ENCODE data around the gene MC1R. TPM values are rescaled to one million over a fixed set of nuclear protein-coding genes. Genes with fewer than 3 reads are reported as not detected.
"Not testable (repeated sequence)": the region's sequence is repeated elsewhere in the genome, so short reads cannot be mapped to it uniquely, and the experiment has no call there.

MC1R gene
- total RNA-seq, 2 experiments from 2014 or later: 8.3 to 22.3 TPM

- H2AFZ ChIP-seq (ENCODE audit: low read length): no peak overlapping the region
- POLR2A ChIA-PET: no interaction called here
- H3K36me3 ChIP-seq (ENCODE audit: insufficient read depth, low read length): peaks cover 95% of the 10 kb centered on the region
- H3K27ac ChIP-seq (ENCODE audit: low read depth, low read length, poor library complexity, severe bottlenecking): no peak overlapping the region
- H3K4me1 ChIP-seq (ENCODE audit: insufficient read depth, low read length, poor library complexity, severe bottlenecking): no peaks in the 10 kb centered on the region
- DNase-seq (ENCODE audit: low spot score): no peak
- peaks cover 1% of the 10 kb centered on the region; the same call in 1 of the 2 replicates for H3K79me2 ChIP-seq (ENCODE audit: insufficient read depth, low read depth, low read length)
- H3K4me2 ChIP-seq (ENCODE audit: low read length): no peak overlapping the region
- peaks cover 1% of the 10 kb centered on the region; the same call in 1 of the 2 replicates for H4K20me1 ChIP-seq (ENCODE audit: insufficient read depth, low read length)
- no peaks in the 10 kb centered on the region for H3K9me3 ChIP-seq (ENCODE audit: low read length)
- intact Hi-C loops (cut with micrococcal nuclease; ENCODE audit: unreplicated experiment): no loop called here
- H3K9me2 ChIP-seq (ENCODE audit: insufficient read depth, low read length): no peaks in the 10 kb centered on the region
- no TSS peak for BruUV-seq (replicated peaks)
- TF ChIP-seq, protein P1, sequence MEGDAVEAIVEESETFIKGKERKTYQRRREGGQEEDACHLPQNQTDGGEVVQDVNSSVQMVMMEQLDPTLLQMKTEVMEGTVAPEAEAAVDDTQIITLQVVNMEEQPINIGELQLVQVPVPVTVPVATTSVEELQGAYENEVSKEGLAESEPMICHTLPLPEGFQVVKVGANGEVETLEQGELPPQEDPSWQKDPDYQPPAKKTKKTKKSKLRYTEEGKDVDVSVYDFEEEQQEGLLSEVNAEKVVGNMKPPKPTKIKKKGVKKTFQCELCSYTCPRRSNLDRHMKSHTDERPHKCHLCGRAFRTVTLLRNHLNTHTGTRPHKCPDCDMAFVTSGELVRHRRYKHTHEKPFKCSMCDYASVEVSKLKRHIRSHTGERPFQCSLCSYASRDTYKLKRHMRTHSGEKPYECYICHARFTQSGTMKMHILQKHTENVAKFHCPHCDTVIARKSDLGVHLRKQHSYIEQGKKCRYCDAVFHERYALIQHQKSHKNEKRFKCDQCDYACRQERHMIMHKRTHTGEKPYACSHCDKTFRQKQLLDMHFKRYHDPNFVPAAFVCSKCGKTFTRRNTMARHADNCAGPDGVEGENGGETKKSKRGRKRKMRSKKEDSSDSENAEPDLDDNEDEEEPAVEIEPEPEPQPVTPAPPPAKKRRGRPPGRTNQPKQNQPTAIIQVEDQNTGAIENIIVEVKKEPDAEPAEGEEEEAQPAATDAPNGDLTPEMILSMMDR (conservative IDR thresholded peaks at IDR 0.05; ENCODE audit: low read length): no peak
- TF ChIP-seq EZH2phosphoT487 (IDR thresholded peaks at IDR 0.05; ENCODE audit: borderline replicate concordance, low read depth, low read length): no peak
- no peak overlapping the region for H3K4me3 ChIP-seq (ENCODE audit: low read depth, low read length, poor library complexity, severe bottlenecking)
- CTCF ChIA-PET (ENCODE audit: unreplicated experiment): no interaction called here
Observed at GRCh38 chr16:89964201-89964600, 45.5 kb downstream of the MC1R start.

- ChIA-PET CTCF (ENCODE audit: unreplicated experiment) (no interaction called here), POLR2A (no interaction called here)
- intact Hi-C loops (cut with micrococcal nuclease; ENCODE audit: unreplicated experiment): no loop called here
- TF ChIP-seq, protein P1 (conservative IDR thresholded peaks at IDR 0.05; ENCODE audit: low read length): no peak
- TF ChIP-seq EZH2phosphoT487 (IDR thresholded peaks at IDR 0.05; ENCODE audit: borderline replicate concordance, low read depth, low read length): no peak
- Histone ChIP-seq H3K79me2 (ENCODE audit: insufficient read depth, low read depth, low read length) (no peaks in the 10 kb centered on the region), H3K27ac (ENCODE audit: low read depth, low read length, poor library complexity, severe bottlenecking) (no peak overlapping the region), H3K9me3 (ENCODE audit: low read length) (no peaks in the 10 kb centered on the region), H3K4me3 (ENCODE audit: low read depth, low read length, poor library complexity, severe bottlenecking) (no peak overlapping the region), H2AFZ (ENCODE audit: low read length) (no peak overlapping the region), H3K9me2 (ENCODE audit: insufficient read depth, low read length) (no peaks in the 10 kb centered on the region), H3K4me1 (ENCODE audit: insufficient read depth, low read length, poor library complexity, severe bottlenecking) (peaks cover 14% of the 10 kb centered on the region), H3K4me2 (ENCODE audit: low read length) (no peak overlapping the region), H3K36me3 (ENCODE audit: insufficient read depth, low read length) (peaks cover 84% of the 10 kb centered on the region), H4K20me1 (ENCODE audit: insufficient read depth, low read length) (no peaks in the 10 kb centered on the region)
- no TSS peak for BruUV-seq (replicated peaks)
- DNase-seq (ENCODE audit: low spot score): no peak
Observed at GRCh38 chr16:89965447-89966225, 47.0 kb downstream of the MC1R start.

GRCh38 chr16:89966756-89967155 lies 48.1 kb downstream of the MC1R start:
- Histone ChIP-seq H2AFZ (ENCODE audit: low read length) (no peak overlapping the region), H3K36me3 (ENCODE audit: insufficient read depth, low read length) (peaks cover 72% of the 10 kb centered on the region), H3K4me3 (ENCODE audit: low read depth, low read length, poor library complexity, severe bottlenecking) (no peak overlapping the region), H3K4me1 (ENCODE audit: insufficient read depth, low read length, poor library complexity, severe bottlenecking) (peaks cover 24% of the 10 kb centered on the region), H3K9me3 (ENCODE audit: low read length) (no peaks in the 10 kb centered on the region), H3K9me2 (ENCODE audit: insufficient read depth, low read length) (no peaks in the 10 kb centered on the region), H4K20me1 (ENCODE audit: insufficient read depth, low read length) (no peaks in the 10 kb centered on the region), H3K4me2 (ENCODE audit: low read length) (no peak overlapping the region), H3K79me2 (ENCODE audit: insufficient read depth, low read depth, low read length) (peaks cover 3% of the 10 kb centered on the region; the same call in 1 of the 2 replicates), H3K27ac (ENCODE audit: low read depth, low read length, poor library complexity, severe bottlenecking) (no peak overlapping the region)
- no TSS peak for BruUV-seq (replicated peaks)
- ChIA-PET CTCF (ENCODE audit: unreplicated experiment) (no interaction called here), POLR2A (no interaction called here)
- no peak for DNase-seq (ENCODE audit: low spot score)
- intact Hi-C loops (cut with micrococcal nuclease; ENCODE audit: unreplicated experiment): no loop called here
- TF ChIP-seq EZH2phosphoT487 (IDR thresholded peaks at IDR 0.05; ENCODE audit: borderline replicate concordance, low read depth, low read length): no peak
- TF ChIP-seq, protein P1 (conservative IDR thresholded peaks at IDR 0.05; ENCODE audit: low read length): no peak

DNA sequence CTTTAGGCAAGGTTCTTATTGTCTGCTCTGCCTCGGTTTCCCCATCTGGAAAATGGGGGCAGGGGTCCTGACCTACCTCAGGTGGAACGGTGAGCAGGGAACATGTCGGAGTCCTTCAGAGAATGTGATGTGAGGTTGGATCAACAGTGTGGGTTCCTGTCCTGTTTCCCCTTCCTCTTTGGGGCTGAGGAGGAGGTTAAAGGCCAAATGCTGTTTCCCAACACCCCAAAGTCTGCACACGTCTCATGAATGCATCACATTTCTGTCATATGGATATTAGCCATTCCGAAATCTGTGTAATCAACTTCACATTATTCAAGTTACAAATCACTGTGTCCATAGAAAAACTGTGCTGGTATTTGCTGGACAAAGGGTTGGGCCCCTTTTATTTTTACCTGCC lies 48.8 kb downstream of the MC1R start:
- H3K79me2 ChIP-seq (ENCODE audit: insufficient read depth, low read depth, low read length); H4K20me1 ChIP-seq (ENCODE audit: insufficient read depth, low read length); H3K4me2 ChIP-seq (ENCODE audit: low read length); intact Hi-C loops (cut with micrococcal nuclease; ENCODE audit: unreplicated experiment); DNase-seq (ENCODE audit: low spot score); H3K27ac ChIP-seq (ENCODE audit: low read depth, low read length, poor library complexity, severe bottlenecking); H3K9me3 ChIP-seq (ENCODE audit: low read length); CTCF ChIA-PET (ENCODE audit: unreplicated experiment); POLR2A ChIA-PET; H2AFZ ChIP-seq (ENCODE audit: low read length); H3K9me2 ChIP-seq (ENCODE audit: insufficient read depth, low read length); H3K4me3 ChIP-seq (ENCODE audit: low read depth, low read length, poor library complexity, severe bottlenecking): not testable (repeated sequence)
- peaks cover 66% of the 10 kb centered on the region for H3K36me3 ChIP-seq (ENCODE audit: insufficient read depth, low read length)
- TSS peak; percentile 83 for BruUV-seq (replicated peaks)
- peaks cover 29% of the 10 kb centered on the region for H3K4me1 ChIP-seq (ENCODE audit: insufficient read depth, low read length, poor library complexity, severe bottlenecking)

All from OCI-LY7 (cell line).